Measurements from ENCODE around the gene KIF12.

DNA sequence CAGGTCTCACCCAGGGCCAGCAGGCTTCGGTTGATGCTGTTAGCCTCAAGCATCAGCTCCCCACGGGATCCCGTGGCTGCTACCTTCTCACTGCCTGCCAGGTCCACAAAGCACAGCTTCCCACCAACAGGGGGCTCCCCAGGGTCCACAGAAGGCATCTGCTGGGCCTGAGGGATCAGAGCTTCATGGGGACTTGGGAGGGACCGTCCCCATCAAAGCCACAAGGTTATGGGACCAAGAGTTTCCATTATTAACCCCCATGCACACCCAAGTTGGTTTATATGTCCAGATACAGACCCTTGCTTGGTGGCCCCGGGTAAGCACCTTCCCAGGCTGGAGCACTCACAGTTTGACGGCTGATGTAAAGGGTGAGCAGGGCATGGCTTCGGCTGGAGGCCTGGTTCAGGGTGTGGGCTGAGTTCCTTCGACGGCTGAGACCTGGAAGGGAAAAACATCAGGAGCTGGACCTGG is 3.0 kb downstream of the KIF12 start:
- no peak for TF ChIP-seq MYC (IDR thresholded peaks at IDR 0.05; ENCODE audit: low read depth, low read length)
- TF ChIP-seq, protein P1, sequence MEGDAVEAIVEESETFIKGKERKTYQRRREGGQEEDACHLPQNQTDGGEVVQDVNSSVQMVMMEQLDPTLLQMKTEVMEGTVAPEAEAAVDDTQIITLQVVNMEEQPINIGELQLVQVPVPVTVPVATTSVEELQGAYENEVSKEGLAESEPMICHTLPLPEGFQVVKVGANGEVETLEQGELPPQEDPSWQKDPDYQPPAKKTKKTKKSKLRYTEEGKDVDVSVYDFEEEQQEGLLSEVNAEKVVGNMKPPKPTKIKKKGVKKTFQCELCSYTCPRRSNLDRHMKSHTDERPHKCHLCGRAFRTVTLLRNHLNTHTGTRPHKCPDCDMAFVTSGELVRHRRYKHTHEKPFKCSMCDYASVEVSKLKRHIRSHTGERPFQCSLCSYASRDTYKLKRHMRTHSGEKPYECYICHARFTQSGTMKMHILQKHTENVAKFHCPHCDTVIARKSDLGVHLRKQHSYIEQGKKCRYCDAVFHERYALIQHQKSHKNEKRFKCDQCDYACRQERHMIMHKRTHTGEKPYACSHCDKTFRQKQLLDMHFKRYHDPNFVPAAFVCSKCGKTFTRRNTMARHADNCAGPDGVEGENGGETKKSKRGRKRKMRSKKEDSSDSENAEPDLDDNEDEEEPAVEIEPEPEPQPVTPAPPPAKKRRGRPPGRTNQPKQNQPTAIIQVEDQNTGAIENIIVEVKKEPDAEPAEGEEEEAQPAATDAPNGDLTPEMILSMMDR (IDR thresholded peaks at IDR 0.05; ENCODE audit: extremely low read depth in 1 of 2, insufficient read depth in 1 of 2, low read depth in 1 of 2, low read length in 2 of 2) = peak; percentile 27 to 48
- no peak for TF ChIP-seq POLR2A (IDR thresholded peaks at IDR 0.05; ENCODE audit: low read depth, low read length)
- TF ChIP-seq GATA2 (IDR thresholded peaks at IDR 0.05; ENCODE audit: insufficient read depth, insufficient read length, low read depth, low read length) = no peak
- no peak for TF ChIP-seq FOS (IDR thresholded peaks at IDR 0.05; ENCODE audit: borderline replicate concordance, insufficient read depth, low read length)
- TF ChIP-seq JUN (IDR thresholded peaks at IDR 0.05; ENCODE audit: borderline replicate concordance, insufficient read depth, insufficient read length, low read depth) = no peak
